HG02943 (cell line): ENCODE measurements around the gene CAPN14.

Source experiments
- ATAC-seq: cut with Tn5 transposase; IDR thresholded peaks from one replicate; pipeline ENCODE4 v1.9.1; 2021; ENCODE audit warnings: mild to moderate bottlenecking, low read depth, moderate library complexity; ENCODE audit not compliant: unreplicated experiment

CAPN14 gene

GRCh38 chr2:31217465-31218200, at the start of gene CAPN14:
Gene CAPN14 (minus strand): TSS chr2:31217515. CDS start chr2:31205447, 12,068 bp downstream.
- no peak for ATAC-seq

GRCh38 chr2:31266804-31267203, 49.5 kb upstream of the CAPN14 start:
- ATAC-seq = no peak

GRCh38 chr2:31265234-31265633, 47.9 kb upstream of the CAPN14 start:
- ATAC-seq = no peak

- ATAC-seq = no peak
Observed at GRCh38 chr2:31263636-31264190, 46.4 kb upstream of the CAPN14 start.

GRCh38 chr2:31260870-31261269, 43.6 kb upstream of the CAPN14 start:
- no peak for ATAC-seq

- no peak for ATAC-seq
Observed at GRCh38 chr2:31259075-31259474, 41.8 kb upstream of the CAPN14 start.

GRCh38 chr2:31258351-31258750, 41.0 kb upstream of the CAPN14 start:
- ATAC-seq = no peak

GRCh38 chr2:31256611-31257382, 39.5 kb upstream of the CAPN14 start:
- no peak for ATAC-seq

- ATAC-seq = peak; percentile 47
Observed at GRCh38 chr2:31255911-31256571, 38.7 kb upstream of the CAPN14 start.

- no peak for ATAC-seq
Observed at GRCh38 chr2:31254237-31255203, 37.2 kb upstream of the CAPN14 start.

- no peak for ATAC-seq
Observed at GRCh38 chr2:31253356-31254131, 36.2 kb upstream of the CAPN14 start.

GRCh38 chr2:31251851-31252250, 34.5 kb upstream of the CAPN14 start:
- no peak for ATAC-seq

GRCh38 chr2:31251018-31251417, 33.7 kb upstream of the CAPN14 start:
- no peak for ATAC-seq

GRCh38 chr2:31249009-31249690, 31.8 kb upstream of the CAPN14 start:
- ATAC-seq = no peak

- ATAC-seq = no peak
Observed at GRCh38 chr2:31248139-31248538, 30.8 kb upstream of the CAPN14 start.

GRCh38 chr2:31247711-31248110, 30.4 kb upstream of the CAPN14 start:
- no peak for ATAC-seq

GRCh38 chr2:31246184-31246852, 29.0 kb upstream of the CAPN14 start:
- no peak for ATAC-seq

- ATAC-seq = no peak
Observed at GRCh38 chr2:31244101-31244500, 26.8 kb upstream of the CAPN14 start.
